ENCODE measurements around the gene C3orf20.

DNA sequence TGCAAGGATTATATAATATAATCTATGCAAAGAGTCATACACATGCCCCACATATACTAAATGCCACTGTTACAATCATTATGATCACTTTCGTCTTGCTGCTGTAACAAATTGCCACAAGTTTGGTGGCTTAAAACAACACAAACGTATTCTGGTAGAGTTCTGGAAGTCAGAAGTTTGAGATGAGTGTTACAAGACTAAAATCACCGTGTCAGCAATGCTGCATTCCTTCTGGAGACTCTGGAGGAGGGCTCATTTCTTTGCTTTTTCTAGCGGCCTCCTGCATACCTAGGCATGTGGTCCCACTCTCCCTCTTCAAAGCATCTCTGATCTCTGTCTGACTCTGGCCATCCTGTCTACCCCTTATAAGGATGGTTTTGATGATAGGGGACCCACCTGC, 24.7 kb upstream of the C3orf20 start:
- no peak for TF ChIP-seq GATA2 (IDR thresholded peaks at IDR 0.05; ENCODE audit: low read depth, low read length)
- no peak for TF ChIP-seq GATA3 (IDR thresholded peaks at IDR 0.05; ENCODE audit: low read depth, low read length)
